SU-DHL-6 (cell line): ENCODE data around the gene FAM3A.

Experiments
- H2AFZ ChIP-seq: fragments of 200-600 bp; sonication (generic); 2 replicates; pipeline ENCODE4 v1.6.1; 2014; ENCODE audit warnings: low read depth, mild to moderate bottlenecking, moderate library complexity, mixed read lengths, antibody characterized with exemption, low read length; ENCODE audit not compliant: severe bottlenecking
- H3F3A ChIP-seq: fragments of 200-600 bp; shearing (Covaris generic); 2 replicates; pipeline ENCODE4 v1.6.0; 2016; ENCODE audit warnings: antibody characterized with exemption, mild to moderate bottlenecking; ENCODE audit not compliant: insufficient read depth
- H3K27ac ChIP-seq: fragments of 200-600 bp; sonication (generic); 2 replicates; pipeline ENCODE4 v1.5.1; 2016; ENCODE audit warnings: low read depth, mild to moderate bottlenecking, low read length, moderate library complexity, mixed read lengths
- H3K27me3 ChIP-seq: fragments of 200-600 bp; sonication (generic), shearing (Covaris generic); 2 replicates; pipeline ENCODE4 v1.6.0; 2014; ENCODE audit warnings: mild to moderate bottlenecking, low read length
- H3K36me3 ChIP-seq: fragments of 200-600 bp; sonication (generic); 2 replicates; pipeline ENCODE4 v1.6.1; 2014; ENCODE audit warnings: mild to moderate bottlenecking, low read length, mixed read lengths
- H3K4me2 ChIP-seq: fragments of 300-600, 200-600 bp; shearing (Covaris generic), sonication (generic); 2 replicates; pipeline ENCODE4 v1.6.0; 2014; ENCODE audit warnings: low read length, low read depth, mild to moderate bottlenecking; ENCODE audit not compliant: poor library complexity, severe bottlenecking
- H3K4me3 ChIP-seq: fragments of 200-600 bp; sonication (generic); 2 replicates; pipeline ENCODE4 v1.5.1; 2014; ENCODE audit warnings: antibody characterized with exemption, low read length, mild to moderate bottlenecking, mixed read lengths; ENCODE audit not compliant: insufficient read depth, poor library complexity, severe bottlenecking
- H3K79me2 ChIP-seq: fragments of 200-600 bp; sonication (generic); 2 replicates; pipeline ENCODE4 v1.6.1; 2014; ENCODE audit warnings: mild to moderate bottlenecking, low read length, moderate library complexity; ENCODE audit not compliant: insufficient read depth
- H3K9ac ChIP-seq: fragments of 200-600 bp; sonication (generic); 2 replicates; pipeline ENCODE4 v1.7.0; 2014; ENCODE audit warnings: mild to moderate bottlenecking, low read length
- H3K9me2 ChIP-seq: fragments of 200-600 bp; sonication (generic); replicated peaks from 2 replicates; pipeline ENCODE4 v1.6.1; 2014; ENCODE audit warnings: low read length; ENCODE audit not compliant: insufficient read depth
- H3K9me3 ChIP-seq: fragments of 200-600 bp; sonication (generic); 2 replicates; pipeline ENCODE4 v1.6.1; 2014; ENCODE audit warnings: low read length, mixed read lengths; ENCODE audit not compliant: insufficient read depth
- H4K20me1 ChIP-seq: fragments of 200-600 bp; sonication (generic); 2 replicates; pipeline ENCODE4 v1.6.1; 2014; ENCODE audit warnings: low read depth, mild to moderate bottlenecking, antibody characterized with exemption, low read length, moderate library complexity, mixed read lengths
- CTCF ChIP-seq: fragments of 200-600 bp; sonication (generic); IDR thresholded peaks from one replicate; pipeline ENCODE4 v1.5.1; 2017; ENCODE audit warnings: antibody characterized with exemption, mild to moderate bottlenecking, low read length, moderate library complexity; ENCODE audit not compliant: insufficient read depth, poor library complexity, severe bottlenecking
- EZH2phosphoT487 ChIP-seq: fragments of 200-600 bp; sonication (generic), shearing (Covaris generic); conservative IDR thresholded peaks from 2 replicates; pipeline ENCODE4 v1.6.1; 2018; ENCODE audit warnings: mild to moderate bottlenecking, antibody characterized with exemption, low read length, moderate library complexity, mixed read lengths

The FAM3A gene

GRCh38 chrX:154466907-154467306 lies 49.1 kb downstream of the FAM3A start:
- H3K27ac ChIP-seq: no peak overlapping the region
- no peak overlapping the region for H2AFZ ChIP-seq
- H3K9me2 ChIP-seq: no peaks in the 10 kb centered on the region
- H4K20me1 ChIP-seq: no peaks in the 10 kb centered on the region
- H3K4me3 ChIP-seq: no peak overlapping the region
- H3F3A ChIP-seq: no peaks in the 10 kb centered on the region
- TF ChIP-seq CTCF (no peak), EZH2phosphoT487 (no peak)
- no peaks in the 10 kb centered on the region for H3K79me2 ChIP-seq
- H3K4me2 ChIP-seq: no peak overlapping the region
- no peaks in the 10 kb centered on the region for H3K9me3 ChIP-seq
- H3K27me3 ChIP-seq: no peaks in the 10 kb centered on the region
- H3K9ac ChIP-seq: no peak overlapping the region
- H3K36me3 ChIP-seq: no peaks in the 10 kb centered on the region

- H2AFZ ChIP-seq: no peak overlapping the region
- H3K4me2 ChIP-seq: no peak overlapping the region
- H3K27me3 ChIP-seq: no peaks in the 10 kb centered on the region
- H3K36me3 ChIP-seq: no peaks in the 10 kb centered on the region
- no peaks in the 10 kb centered on the region for H4K20me1 ChIP-seq
- H3K9me2 ChIP-seq: no peaks in the 10 kb centered on the region
- no peaks in the 10 kb centered on the region for H3K9me3 ChIP-seq
- H3K4me3 ChIP-seq: no peak overlapping the region
- TF ChIP-seq CTCF (no peak), EZH2phosphoT487 (no peak)
- H3K27ac ChIP-seq: no peak overlapping the region
- no peaks in the 10 kb centered on the region for H3F3A ChIP-seq
- no peaks in the 10 kb centered on the region for H3K79me2 ChIP-seq
- H3K9ac ChIP-seq: no peak overlapping the region
These were observed 50.0 kb downstream of the FAM3A start for GRCh38 chrX:154466036-154466435.

GRCh38 chrX:154465601-154466000 lies 50.4 kb downstream of the FAM3A start:
- H3K9ac ChIP-seq: no peak overlapping the region
- no peaks in the 10 kb centered on the region for H3K27me3 ChIP-seq
- H3K9me2 ChIP-seq: no peaks in the 10 kb centered on the region
- H3K4me3 ChIP-seq: no peak overlapping the region
- no peak overlapping the region for H3K4me2 ChIP-seq
- H2AFZ ChIP-seq: no peak overlapping the region
- no peaks in the 10 kb centered on the region for H3K79me2 ChIP-seq
- H3K27ac ChIP-seq: no peak overlapping the region
- no peaks in the 10 kb centered on the region for H3K36me3 ChIP-seq
- no peaks in the 10 kb centered on the region for H3K9me3 ChIP-seq
- H3F3A ChIP-seq: no peaks in the 10 kb centered on the region
- no peaks in the 10 kb centered on the region for H4K20me1 ChIP-seq
- no peak for TF ChIP-seq EZH2phosphoT487
- TF ChIP-seq CTCF: no peak
